Endometrium (tissue), 2 donors: Measurements from ENCODE around the gene COL13A1.

ENCODE experiments used
- FAIRE-seq: peaks from 2 replicates; lab custom pipeline; 2012; peaks lifted over from hg19 to GRCh38; lab: Jason Lieb, UNC
- donor health status: control.
- donor health status: control.

COL13A1 gene

GRCh38 chr10:69968830-69969229, 167.1 kb downstream of the COL13A1 start:
- no peak for FAIRE-seq

GRCh38 chr10:69969977-69970376, 168.3 kb downstream of the COL13A1 start:
- FAIRE-seq = no peak

- no peak for FAIRE-seq
Observed at GRCh38 chr10:69972981-69973397, 171.3 kb downstream of the COL13A1 start.

- FAIRE-seq = no peak
Observed at GRCh38 chr10:69973678-69974077, 172.0 kb downstream of the COL13A1 start.

GRCh38 chr10:69974551-69975155, 172.9 kb downstream of the COL13A1 start:
- FAIRE-seq = no peak

- FAIRE-seq = no peak
Observed at GRCh38 chr10:69976795-69977546, 175.3 kb downstream of the COL13A1 start.

DNA sequence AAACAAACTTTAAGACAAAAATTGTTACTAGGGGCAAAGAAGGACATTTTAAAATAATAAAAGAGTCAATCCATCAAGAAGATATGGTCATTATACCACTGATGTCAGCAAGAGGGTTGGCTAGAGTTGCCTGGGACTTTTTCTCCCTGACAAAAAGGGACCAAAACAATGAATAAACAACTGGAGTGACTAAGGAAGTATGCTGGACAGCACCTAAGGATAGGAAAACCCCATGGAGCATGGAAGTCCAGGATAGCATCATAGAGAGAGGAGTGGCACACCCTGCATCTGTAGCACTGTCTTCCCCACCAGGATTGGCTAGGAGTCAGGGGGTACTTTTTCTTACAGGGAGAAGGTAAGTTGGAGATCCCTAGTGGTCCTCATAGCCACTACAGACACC, 177.5 kb downstream of the COL13A1 start:
- no peak for FAIRE-seq

- peak; percentile 23 for FAIRE-seq
Observed at GRCh38 chr10:69980672-69981071, 179.0 kb downstream of the COL13A1 start.

DNA sequence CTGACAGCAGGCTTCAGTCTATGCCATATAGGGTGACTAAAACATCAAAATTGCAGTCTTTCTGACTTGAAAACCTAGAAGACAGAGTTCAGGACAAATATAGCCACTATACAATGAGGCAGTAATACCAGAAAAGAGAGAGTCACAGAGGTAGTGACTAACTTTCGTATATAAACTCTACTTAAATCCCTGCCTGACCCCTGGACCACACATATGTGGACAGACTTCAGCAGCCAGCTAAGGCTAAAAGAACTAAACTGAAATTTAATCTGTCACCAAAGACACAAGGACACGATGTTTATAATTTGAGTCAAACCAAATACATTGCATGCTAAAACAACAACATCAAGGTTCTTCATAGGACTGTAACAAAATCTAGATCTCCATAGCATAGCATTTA, 186.4 kb downstream of the COL13A1 start:
- FAIRE-seq = no peak

- FAIRE-seq = no peak
Observed at GRCh38 chr10:69991151-69991550, 189.4 kb downstream of the COL13A1 start.

DNA sequence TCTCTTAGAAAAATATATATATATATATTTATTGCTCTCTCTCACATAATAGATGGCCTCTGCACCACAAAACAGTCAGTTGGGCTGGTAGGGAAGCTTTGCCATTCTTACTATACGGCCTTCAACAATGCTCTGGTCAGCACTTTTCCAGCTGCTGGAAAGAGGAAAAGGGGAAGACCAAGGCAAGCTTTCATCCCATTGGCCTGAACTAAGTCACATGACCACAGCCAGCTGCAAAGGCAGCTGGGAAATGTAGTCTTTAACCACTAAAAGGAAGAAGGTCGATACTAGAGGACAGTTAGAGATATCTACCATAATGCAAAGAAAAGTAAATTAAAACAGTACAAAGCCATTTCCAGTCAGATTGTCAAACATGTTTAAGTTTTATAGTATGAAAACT, 192.6 kb downstream of the COL13A1 start:
- no peak for FAIRE-seq

DNA sequence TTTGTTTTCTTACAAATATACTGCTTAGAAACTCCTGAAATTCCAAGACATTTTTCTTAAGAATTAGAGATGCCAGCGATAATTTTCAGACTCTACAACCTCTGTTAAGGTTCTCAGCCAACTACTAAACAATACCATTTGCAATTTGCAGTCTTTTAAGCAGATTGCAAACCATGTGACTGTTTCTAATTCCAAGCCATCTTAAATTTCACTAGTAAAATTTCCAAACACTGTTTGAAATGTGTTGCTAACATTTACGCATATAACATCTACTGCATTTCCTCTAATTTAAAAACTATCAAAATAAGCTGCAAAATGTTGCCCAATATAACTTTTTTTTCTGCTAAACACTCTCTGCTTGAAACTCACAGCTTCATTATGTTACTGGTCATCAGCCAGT, 194.9 kb downstream of the COL13A1 start:
- FAIRE-seq = peak; percentile 95

GRCh38 chr10:70000262-70000661, 198.6 kb downstream of the COL13A1 start:
- FAIRE-seq = peak; percentile 15

DNA sequence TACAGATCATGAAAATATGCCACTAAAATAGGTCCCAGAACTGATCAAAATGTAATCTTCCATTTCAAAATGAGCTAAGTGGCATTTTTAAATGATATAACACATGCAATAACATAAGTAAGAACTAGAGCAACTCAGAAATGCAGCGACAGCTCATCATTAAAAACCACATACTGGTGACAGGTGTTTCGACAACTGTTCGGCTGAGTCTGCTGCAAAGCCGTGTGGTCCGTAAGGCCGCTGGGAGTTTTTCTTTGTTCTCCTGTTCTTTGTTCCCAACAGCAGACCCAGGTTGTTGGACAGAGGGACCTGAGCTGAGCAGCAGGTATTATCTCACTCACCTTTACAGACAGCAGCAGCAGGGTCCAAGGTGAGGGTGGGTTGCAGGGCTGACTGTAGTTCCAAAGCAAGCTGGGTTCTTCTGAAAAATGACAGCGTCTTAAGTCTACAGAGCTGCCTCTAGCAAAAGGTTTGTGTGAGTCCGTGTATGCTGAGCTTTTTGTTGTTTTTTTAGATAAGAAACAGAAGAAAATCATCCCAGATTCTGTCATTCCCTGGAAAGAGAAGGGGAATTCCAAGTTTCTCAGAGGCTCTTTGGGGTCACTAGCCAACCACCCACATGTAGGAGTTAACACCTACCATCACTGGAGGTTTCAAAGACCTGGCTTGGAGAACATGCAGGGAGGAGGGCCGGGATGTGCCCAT, 205.6 kb downstream of the COL13A1 start:
- FAIRE-seq = no peak
